GM12891 (cell line): ENCODE results near the gene ZNF646.

Experiments
- POLR2A ChIP-seq: IDR thresholded peaks from 2 replicates; pipeline ENCODE4 v1.6.1; 2011; ENCODE audit warnings: low read depth, low read length, control low read depth
- POLR2AphosphoS5 ChIP-seq: IDR thresholded peaks from 2 replicates; pipeline ENCODE4 v1.6.1; 2011; ENCODE audit warnings: low read depth, low read length, control low read depth

- no peak for TF ChIP-seq POLR2A
- no peak for TF ChIP-seq POLR2AphosphoS5
Measured at GRCh38 chr16:31092330-31092729, 18.1 kb downstream of the ZNF646 start.
